HG02623 (cell line): Measurements from ENCODE around the gene PCDHGA9.
A peak's percentile ranks its signal among the peaks of the same experiment; 100 is the strongest.
"Not testable (repeated sequence)": the region's sequence is repeated elsewhere in the genome, so short reads cannot be mapped to it uniquely, and the experiment has no call there.

Experiments used
- ATAC-seq: cut with Tn5 transposase; IDR thresholded peaks from one replicate; pipeline ENCODE4 v1.9.1; 2021; ENCODE audit warnings: moderate library complexity; ENCODE audit not compliant: unreplicated experiment

Gene PCDHGA9

DNA sequence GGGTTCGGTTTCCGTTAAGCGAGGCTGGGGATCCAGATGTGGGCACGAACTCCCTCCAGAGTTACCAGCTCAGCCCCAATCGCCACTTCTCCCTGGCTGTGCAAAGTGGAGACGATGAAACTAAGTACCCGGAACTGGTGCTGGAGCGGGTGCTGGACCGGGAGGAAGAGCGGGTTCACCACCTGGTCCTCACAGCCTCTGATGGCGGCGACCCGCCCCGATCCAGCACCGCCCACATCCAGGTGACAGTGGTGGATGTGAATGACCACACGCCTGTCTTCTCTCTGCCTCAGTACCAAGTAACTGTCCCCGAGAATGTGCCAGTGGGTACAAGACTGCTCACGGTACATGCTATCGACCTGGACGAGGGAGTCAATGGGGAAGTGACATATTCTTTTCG is 19.2 kb upstream of the PCDHGA9 start:
- ATAC-seq = no peak

DNA sequence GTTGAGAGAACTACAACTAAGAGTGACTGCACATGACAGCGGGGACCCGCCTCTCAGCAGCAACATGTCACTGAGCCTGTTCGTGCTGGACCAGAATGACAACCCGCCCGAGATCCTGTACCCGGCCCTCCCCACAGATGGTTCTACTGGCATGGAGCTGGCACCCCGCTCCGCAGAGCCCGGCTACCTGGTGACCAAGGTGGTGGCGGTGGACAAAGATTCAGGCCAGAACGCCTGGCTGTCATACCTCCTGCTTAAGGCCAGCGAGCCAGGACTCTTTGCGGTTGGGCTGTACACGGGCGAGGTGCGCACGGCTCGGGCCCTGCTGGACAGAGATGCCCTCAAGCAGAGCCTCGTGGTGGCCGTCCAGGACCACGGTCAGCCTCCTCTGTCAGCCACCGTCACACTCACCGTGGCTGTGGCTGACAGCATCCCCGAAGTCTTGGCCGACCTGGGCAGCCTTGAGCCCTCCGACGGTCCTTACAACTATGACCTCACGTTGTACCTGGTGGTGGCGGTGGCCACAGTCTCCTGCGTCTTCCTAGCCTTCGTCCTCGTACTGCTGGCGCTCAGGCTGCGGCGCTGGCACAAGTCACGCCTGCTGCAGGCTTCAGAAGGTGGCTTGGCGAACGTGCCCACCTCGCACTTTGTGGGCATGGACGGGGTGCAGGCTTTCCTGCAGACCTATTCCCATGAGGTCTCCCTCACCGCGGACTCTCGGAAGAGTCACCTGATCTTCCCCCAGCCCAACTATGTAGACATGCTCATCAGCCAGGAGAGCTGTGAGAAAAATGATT is 17.9 kb upstream of the PCDHGA9 start:
- no peak for ATAC-seq

GRCh38 chr5:141387557-141388311 is 14.8 kb upstream of the PCDHGA9 start, which contains the start of gene PCDHGB4:
TSS of gene PCDHGB4 (plus strand) at chr5:141387698. CDS start at chr5:141387885, 187 bp downstream.
- not testable (repeated sequence) for ATAC-seq

DNA sequence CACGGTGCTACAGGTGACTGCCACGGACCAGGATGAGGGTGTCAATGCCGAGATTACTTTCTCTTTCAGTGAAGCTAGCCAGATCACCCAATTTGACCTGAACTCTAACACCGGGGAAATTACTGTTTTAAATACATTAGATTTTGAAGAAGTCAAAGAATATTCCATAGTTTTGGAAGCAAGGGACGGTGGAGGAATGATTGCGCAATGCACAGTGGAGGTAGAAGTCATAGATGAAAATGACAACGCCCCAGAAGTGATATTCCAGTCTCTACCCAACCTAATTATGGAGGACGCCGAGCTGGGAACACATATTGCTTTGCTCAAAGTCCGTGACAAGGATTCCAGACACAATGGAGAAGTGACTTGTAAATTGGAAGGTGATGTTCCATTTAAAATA is 13.9 kb upstream of the PCDHGA9 start:
- ATAC-seq = no peak

DNA sequence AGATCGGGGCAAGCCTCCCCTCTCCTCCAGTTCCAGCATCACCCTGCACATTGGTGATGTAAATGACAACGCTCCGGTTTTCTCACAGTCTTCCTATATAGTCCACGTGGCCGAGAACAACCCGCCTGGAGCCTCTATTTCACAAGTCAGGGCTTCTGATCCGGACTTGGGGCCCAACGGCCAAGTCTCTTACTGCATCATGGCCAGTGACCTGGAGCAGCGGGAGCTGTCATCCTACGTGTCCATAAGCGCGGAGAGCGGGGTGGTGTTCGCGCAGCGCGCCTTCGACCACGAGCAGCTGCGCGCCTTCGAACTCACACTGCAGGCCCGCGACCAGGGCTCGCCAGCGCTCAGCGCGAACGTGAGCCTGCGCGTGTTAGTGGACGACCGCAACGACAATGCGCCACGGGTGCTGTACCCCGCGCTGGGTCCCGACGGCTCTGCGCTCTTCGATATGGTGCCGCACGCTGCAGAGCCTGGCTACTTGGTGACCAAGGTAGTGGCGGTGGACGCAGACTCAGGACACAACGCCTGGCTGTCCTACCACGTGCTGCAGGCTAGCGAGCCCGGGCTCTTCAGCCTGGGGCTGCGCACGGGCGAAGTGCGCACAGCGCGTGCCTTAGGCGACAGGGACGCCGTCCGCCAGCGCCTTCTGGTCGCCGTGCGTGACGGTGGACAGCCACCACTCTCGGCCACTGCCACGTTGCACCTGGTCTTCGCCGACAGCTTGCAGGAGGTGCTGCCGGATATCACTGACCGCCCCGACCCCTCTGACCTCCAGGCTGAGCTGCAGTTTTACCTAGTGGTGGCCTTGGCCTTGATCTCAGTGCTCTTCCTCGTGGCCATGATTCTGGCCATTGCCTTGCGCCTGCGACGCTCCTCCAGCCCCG is 13.2 kb upstream of the PCDHGA9 start:
- ATAC-seq = no peak

DNA sequence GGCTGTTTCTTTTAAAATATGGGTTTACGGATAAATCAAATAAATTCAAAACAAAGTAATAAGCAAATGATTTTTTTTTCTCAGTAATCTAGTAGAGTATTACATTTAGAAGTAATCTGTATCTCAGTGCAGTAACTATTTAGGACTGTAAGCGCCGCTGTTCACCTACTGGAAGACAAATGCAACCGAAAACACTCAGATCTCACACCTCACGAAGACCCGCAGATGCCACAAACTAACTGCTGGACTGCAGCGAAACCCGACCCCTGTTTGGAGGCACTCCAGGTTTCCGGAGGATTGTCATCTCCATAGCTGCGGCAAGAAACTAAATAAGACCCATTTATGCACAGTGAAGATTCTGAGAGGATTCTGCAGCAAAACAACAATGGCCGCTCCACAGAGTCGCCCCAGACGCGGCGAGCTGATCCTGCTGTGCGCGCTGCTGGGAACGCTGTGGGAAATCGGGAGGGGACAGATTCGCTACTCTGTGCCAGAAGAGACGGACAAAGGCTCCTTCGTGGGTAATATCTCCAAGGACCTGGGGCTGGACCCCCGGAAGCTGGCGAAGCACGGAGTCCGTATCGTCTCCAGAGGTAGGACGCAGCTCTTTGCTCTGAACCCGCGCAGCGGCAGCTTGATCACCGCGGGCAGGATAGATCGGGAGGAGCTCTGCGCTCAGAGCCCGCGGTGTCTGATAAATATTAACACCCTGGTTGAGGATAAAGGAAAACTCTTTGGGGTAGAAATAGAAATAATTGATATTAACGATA is 10.0 kb upstream of the PCDHGA9 start, which contains the start of gene PCDHGA8:
Gene PCDHGA8, plus strand, starts transcription at position 205 of the 770 bp plus-strand sequence. Its CDS starts 181 bp downstream, at position 386.
- no peak for ATAC-seq

GRCh38 chr5:141393267-141393666 is 9.3 kb upstream of the PCDHGA9 start:
- ATAC-seq = no peak

DNA sequence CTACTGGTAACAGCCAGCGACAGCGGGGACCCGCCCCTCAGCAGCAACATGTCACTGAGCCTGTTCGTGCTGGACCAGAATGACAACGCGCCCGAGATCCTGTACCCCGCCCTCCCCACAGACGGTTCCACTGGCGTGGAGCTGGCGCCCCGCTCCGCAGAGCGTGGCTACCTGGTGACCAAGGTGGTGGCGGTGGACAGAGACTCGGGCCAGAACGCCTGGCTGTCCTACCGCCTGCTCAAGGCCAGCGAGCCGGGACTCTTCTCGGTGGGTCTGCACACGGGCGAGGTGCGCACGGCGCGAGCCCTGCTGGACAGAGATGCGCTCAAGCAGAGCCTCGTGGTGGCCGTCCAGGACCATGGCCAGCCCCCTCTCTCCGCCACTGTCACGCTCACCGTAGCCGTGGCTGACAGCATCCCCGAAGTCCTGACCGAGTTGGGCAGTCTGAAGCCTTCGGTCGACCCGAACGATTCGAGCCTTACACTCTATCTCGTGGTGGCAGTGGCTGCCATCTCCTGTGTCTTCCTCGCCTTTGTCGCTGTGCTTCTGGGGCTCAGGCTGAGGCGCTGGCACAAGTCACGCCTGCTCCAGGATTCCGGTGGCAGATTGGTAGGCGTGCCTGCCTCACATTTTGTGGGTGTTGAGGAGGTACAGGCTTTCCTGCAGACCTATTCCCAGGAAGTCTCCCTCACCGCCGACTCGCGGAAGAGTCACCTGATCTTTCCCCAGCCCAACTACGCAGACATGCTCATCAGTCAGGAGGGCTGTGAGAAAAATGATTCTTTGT is 8.0 kb upstream of the PCDHGA9 start:
- ATAC-seq = not testable (repeated sequence)

DNA sequence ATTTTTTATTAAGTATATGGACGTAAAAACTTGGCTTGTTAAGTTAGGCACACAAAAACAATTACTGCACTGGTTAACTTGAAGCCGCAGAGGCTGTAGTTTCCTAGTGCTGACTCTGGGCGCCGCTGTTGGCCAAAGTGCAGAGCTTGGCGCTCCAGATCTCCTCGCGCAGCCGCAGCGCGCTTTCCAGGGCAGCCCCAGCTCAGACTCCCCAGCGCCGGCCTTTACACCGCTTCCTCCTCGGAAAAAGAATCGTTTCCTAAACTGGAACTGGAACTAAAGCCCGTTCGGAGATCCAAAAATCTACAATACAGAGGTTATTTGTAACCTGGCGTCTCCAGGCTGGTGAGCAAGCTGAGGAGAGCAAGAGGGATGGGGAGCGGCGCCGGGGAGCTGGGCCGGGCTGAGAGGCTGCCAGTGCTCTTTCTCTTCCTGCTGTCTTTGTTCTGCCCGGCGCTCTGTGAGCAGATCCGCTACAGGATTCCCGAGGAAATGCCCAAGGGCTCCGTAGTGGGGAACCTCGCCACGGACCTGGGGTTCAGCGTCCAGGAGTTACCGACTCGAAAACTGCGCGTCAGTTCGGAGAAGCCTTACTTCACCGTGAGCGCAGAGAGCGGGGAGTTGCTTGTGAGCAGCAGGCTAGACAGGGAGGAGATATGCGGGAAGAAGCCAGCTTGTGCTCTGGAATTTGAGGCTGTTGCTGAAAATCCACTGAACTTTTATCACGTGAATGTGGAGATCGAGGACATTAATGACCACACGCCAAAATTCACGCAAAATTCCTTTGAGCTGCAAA is 4.6 kb upstream of the PCDHGA9 start, which contains the start of gene PCDHGB5:
Gene PCDHGB5, plus strand, starts transcription at position 192 of the 796 bp plus-strand sequence. Its CDS starts 181 bp downstream, at position 373.
- ATAC-seq = peak; percentile 72

DNA sequence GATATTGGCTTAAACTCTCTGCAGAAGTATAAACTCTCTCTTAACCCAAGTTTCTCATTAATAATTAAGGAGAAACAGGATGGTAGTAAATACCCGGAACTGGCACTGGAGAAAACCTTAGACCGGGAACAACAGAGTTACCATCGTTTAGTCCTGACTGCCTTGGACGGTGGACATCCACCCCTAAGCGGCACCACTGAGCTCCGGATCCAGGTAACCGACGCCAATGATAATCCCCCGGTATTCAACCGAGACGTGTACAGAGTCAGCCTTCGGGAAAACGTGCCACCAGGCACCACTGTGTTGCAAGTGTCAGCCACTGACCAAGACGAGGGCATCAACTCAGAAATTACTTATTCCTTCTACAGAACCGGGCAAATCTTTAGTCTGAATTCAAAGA is 4.0 kb upstream of the PCDHGA9 start:
- no peak for ATAC-seq

GRCh38 chr5:141399555-141400258 is 2.9 kb upstream of the PCDHGA9 start:
- no peak for ATAC-seq

GRCh38 chr5:141403387-141403786 is 809 bp downstream of the PCDHGA9 start:
- no peak for ATAC-seq

DNA sequence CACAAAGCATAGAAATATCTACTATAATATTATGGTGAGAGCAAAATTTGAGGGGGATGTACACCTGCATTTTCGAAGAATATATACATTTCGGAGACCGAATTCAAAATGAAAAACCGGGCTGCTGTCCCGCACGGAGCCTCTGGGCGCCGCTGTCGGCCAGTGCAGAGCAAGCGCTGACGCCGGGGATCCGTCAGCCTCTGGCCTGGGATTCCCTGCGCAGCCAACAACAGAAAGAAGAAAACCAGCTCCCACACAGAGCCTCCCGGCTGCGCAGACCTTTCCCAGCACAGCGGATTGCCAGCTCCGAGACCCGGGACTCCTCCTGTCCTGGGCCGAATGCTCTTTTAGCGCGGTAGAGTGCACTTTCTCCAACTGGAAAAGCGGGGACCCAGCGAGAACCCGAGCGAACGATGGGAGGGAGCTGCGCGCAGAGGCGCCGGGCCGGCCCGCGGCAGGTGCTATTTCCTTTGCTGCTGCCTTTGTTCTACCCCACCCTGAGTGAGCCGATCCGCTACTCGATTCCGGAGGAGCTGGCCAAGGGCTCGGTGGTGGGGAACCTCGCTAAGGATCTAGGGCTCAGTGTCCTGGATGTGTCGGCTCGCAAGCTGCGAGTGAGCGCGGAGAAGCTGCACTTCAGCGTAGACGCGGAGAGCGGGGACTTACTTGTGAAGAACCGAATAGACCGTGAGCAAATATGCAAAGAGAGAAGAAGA is 5.4 kb downstream of the PCDHGA9 start, which contains the start of gene PCDHGB6:
Gene PCDHGB6, plus strand, starts transcription at position 232 of the 716 bp plus-strand sequence. Its CDS starts 182 bp downstream, at position 414.
- not testable (repeated sequence) for ATAC-seq

GRCh38 chr5:141409598-141410306 is 7.2 kb downstream of the PCDHGA9 start:
- ATAC-seq = no peak

DNA sequence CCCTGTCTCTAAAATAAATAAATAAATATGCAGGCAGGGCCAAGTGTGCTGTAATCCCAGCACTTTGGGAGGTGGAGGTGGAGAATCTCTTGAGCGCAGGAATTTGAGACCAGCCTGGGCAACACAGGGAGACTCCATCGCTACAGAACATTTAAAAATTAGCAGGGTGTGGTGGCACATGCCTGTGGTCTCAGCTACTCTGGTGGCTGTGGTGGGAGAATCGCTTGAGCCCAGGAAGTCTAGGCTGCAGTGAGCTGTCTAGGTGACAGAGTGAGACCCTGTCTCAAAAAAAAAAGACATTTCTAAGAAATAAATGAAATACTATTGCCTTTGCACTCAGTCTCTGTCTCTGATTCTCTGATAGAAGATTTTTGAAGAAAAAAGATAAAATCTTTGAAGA is 9.0 kb downstream of the PCDHGA9 start:
- no peak for ATAC-seq

- peak; percentile 62 for ATAC-seq
These were observed 10.4 kb downstream of the PCDHGA9 start, which contains the start of gene PCDHGA10 for GRCh38 chr5:141412854-141413539. TSS of gene PCDHGA10 (plus strand) at chr5:141412987. CDS start at chr5:141413176, 189 bp downstream.
